ENCODE measurements around the gene PRRX1.

GRCh38 chr1:170721621-170722020 is 57.7 kb downstream of the PRRX1 start:
- TF ChIP-seq CTCF (conservative IDR thresholded peaks at IDR 0.05; ENCODE audit: low read depth, low read length): no peak
- no peak for TF ChIP-seq EZH2 (IDR thresholded peaks at IDR 0.05; ENCODE audit: borderline replicate concordance, low read depth, low read length, poor library complexity, severe bottlenecking)
